Chondrocyte (in vitro differentiated cells): ENCODE data around the gene KLHL5. TPM values are rescaled to one million over a fixed set of nuclear protein-coding genes. Genes with fewer than 3 reads are reported as not detected.

Experiments used
- DNase-seq: peaks from one replicate; pipeline ENCODE4 v3.0.0; 2021; ENCODE audit warnings: mixed read lengths, low spot score
- H3K27ac Mint-ChIP-seq: one replicate; pipeline ENCODE4 v1.8.0; 2021; ENCODE audit warnings: mild to moderate bottlenecking, moderate library complexity, mixed read lengths; ENCODE audit not compliant: unreplicated experiment
- H3K27me3 Mint-ChIP-seq: 2 replicates; pipeline ENCODE4 v1.8.0; 2021; ENCODE audit warnings: low read depth, mixed read lengths
- H3K36me3 Mint-ChIP-seq: 2 replicates; pipeline ENCODE4 v1.8.0; 2021; ENCODE audit warnings: low read depth, mixed read lengths
- H3K4me1 Mint-ChIP-seq: 2 replicates; pipeline ENCODE4 v1.8.0; 2021; ENCODE audit warnings: low read depth, mild to moderate bottlenecking, mixed read lengths
- H3K4me3 Mint-ChIP-seq: one replicate; pipeline ENCODE4 v1.8.0; 2021; ENCODE audit warnings: mild to moderate bottlenecking, moderate library complexity, mixed read lengths; ENCODE audit not compliant: unreplicated experiment
- H3K9me3 Mint-ChIP-seq: 2 replicates; pipeline ENCODE4 v1.8.0; 2021; ENCODE audit warnings: low read depth, mixed read lengths
- total RNA-seq: library from RNA; stranded (reverse); gene quantifications from 3 replicates; pipeline ENCODE4 v1.2.1, GENCODE V29; 2021
- TF ChIP-seq, protein P1 (sequence below): fragments of 200-600 bp; sonication (generic); IDR thresholded peaks from 2 replicates; pipeline ENCODE4 v1.5.0; 2021; ENCODE audit warnings: antibody characterized with exemption, mild to moderate bottlenecking, moderate library complexity

Gene KLHL5
- total RNA-seq, 1 donor from 2014 or later, result 83.3 TPM

DNA sequence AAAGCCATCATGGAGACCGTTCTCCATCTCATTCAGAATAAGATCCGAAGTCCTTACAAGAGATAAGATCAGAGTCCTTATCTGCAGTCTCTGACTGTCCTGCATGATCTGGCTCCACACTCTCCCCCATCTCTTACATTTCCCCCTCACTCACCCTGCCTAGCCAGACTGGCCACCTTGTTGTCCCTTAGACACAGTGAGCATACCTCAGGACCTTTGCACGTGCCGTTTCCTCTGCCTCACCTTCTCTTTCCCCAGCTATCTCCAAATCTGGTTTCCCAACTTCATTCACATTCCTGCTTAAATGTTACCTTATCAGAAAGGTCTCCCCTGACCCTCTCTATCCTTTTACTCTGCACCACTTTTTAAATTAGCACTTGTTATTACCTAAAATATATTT, 44.0 kb downstream of the KLHL5 start:
- Mint-ChIP-seq H3K4me1 (peaks cover 4% of the 10 kb centered on the region), H3K36me3 (peaks cover 13% of the 10 kb centered on the region), H3K4me3 (no peak overlapping the region), H3K9me3 (no peaks in the 10 kb centered on the region), H3K27ac (no peak overlapping the region), H3K27me3 (no peaks in the 10 kb centered on the region)
- DNase-seq, result no peak
- TF ChIP-seq, protein P1, sequence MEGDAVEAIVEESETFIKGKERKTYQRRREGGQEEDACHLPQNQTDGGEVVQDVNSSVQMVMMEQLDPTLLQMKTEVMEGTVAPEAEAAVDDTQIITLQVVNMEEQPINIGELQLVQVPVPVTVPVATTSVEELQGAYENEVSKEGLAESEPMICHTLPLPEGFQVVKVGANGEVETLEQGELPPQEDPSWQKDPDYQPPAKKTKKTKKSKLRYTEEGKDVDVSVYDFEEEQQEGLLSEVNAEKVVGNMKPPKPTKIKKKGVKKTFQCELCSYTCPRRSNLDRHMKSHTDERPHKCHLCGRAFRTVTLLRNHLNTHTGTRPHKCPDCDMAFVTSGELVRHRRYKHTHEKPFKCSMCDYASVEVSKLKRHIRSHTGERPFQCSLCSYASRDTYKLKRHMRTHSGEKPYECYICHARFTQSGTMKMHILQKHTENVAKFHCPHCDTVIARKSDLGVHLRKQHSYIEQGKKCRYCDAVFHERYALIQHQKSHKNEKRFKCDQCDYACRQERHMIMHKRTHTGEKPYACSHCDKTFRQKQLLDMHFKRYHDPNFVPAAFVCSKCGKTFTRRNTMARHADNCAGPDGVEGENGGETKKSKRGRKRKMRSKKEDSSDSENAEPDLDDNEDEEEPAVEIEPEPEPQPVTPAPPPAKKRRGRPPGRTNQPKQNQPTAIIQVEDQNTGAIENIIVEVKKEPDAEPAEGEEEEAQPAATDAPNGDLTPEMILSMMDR, result no peak

DNA sequence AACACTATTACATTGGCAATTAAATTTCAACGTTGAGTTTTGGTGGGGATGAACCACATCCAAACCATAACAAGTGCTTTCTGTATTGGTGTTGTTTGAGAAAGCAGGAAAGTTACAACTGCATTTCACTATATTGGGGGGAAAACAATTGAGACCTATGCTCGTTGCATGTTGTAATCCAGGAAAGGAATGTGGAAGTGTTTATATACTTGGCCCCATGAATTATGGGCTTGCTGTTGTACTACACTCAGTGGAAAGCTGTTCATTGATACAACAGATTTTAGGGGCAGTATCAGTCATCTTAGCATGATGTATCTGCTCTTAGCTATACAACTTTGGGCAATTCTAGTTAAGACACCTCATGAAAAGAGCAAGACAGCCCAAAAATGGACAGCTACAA, 52.4 kb downstream of the KLHL5 start:
- Mint-ChIP-seq H3K4me3 (no peak overlapping the region), H3K4me1 (peaks cover 8% of the 10 kb centered on the region), H3K27ac (no peak overlapping the region), H3K9me3 (peaks cover 4% of the 10 kb centered on the region), H3K36me3 (peaks cover 37% of the 10 kb centered on the region), H3K27me3 (no peaks in the 10 kb centered on the region)
- TF ChIP-seq, protein P1, result no peak
- DNase-seq, result no peak

DNA sequence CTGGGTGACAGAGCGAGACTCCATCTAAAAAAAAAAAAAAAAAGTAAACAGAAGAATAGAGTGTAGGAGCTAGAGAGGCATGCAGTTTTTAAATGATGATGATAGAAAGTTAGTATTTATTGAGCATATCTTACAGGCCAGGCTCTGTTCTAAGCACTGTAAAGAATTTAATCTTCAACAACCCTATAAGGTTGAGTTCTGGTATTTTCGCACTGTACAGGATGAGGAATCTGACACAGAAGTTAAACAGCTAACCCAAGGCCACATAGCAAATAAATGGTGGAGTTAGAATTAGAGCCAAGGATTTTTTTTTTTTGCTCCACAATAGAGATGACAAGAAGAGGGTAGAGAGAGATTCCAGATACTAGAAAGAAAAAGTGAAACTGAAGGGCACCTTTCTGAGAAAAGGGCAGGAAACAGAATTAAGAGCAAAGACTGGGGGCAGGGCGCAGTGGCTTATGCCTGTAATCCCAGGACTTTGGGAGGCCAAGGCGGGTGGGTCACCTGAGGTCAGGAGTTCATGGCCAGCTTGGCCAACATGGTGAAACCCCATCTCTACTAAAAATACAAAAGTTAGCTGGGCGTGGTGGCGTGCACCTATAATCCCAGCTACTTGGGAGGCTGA, 56.1 kb downstream of the KLHL5 start:
- DNase-seq, result no peak
- Mint-ChIP-seq H3K4me1 (peaks cover 8% of the 10 kb centered on the region), H3K27ac (no peak overlapping the region), H3K36me3 (peaks cover 34% of the 10 kb centered on the region), H3K4me3 (no peak overlapping the region), H3K9me3 (peaks cover 4% of the 10 kb centered on the region), H3K27me3 (no peaks in the 10 kb centered on the region)
- TF ChIP-seq, protein P1, result no peak

DNA sequence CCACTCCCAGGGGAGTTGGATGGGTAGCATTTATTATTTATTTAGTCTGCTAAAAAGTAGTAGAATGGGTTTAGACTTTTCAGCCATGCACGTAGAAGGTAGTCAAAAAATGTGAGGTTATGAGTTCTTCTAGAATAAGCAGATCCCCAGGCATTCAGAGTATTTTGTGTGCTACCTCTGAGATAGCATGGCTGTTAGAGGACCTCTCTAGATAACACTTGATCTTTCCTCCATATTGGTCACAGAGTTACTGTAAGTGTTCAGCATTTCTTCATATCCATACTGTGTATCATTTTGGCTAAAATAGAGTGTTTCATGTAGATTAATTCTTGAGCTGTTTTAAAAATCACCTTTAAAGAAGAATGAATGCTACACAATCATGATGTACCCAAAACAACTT, 58.4 kb downstream of the KLHL5 start:
- TF ChIP-seq, protein P1, result no peak
- Mint-ChIP-seq H3K27ac (no peak overlapping the region), H3K36me3 (peaks cover 25% of the 10 kb centered on the region), H3K4me1 (no peaks in the 10 kb centered on the region), H3K4me3 (no peak overlapping the region), H3K9me3 (peaks cover 7% of the 10 kb centered on the region), H3K27me3 (no peaks in the 10 kb centered on the region)
- no peak for DNase-seq

DNA sequence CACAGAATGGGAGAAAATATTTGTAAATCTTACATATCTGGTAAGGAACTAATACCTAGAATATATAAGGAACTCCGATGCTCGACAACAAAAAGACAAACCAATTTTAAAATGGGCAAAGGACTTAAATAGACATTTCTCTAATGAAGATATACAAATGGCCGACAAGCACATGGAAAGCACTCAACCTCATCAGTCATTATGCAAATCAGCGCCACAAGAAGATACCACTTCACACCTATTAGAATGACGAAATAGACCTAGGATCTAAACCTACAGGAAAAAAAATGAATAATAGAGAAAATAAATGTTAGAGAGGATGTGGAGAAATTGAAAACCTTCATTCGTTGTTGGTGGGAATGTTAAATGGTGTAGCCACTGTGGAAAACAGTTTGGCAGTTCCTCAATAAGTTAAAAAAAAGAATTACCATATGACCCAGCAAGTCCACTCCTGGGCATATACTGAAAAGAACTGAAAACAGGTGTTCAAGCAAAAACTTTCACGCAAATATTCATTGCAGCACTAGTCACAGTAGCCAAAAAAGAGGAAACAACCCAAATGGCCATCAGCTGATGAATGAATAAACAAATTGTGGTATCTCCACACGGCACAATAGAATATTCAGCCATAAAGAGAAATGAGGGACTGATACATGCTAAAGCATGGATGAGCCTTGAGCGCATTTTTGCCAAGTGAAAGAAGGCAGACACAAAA, 63.0 kb downstream of the KLHL5 start:
- Mint-ChIP-seq H3K27ac (no peak overlapping the region), H3K27me3 (no peaks in the 10 kb centered on the region), H3K4me3 (no peak overlapping the region), H3K9me3 (peaks cover 6% of the 10 kb centered on the region), H3K4me1 (no peaks in the 10 kb centered on the region), H3K36me3 (peaks cover 11% of the 10 kb centered on the region)
- TF ChIP-seq, protein P1, result no peak
- no peak for DNase-seq
